Suprapubic skin (tissue), 4 donors: ENCODE measurements around the gene VMO1.

Experiments used
- CTCF ChIP-seq, 2 donors: fragments of 200-600 bp in 1 of 2; fragments of 450-650 bp in 1 of 2; sonication (generic) in 1 of 2; IDR thresholded peaks; one replicate each; pipeline ENCODE4 v1.5.1; 2016 to 2019; ENCODE audit warnings: antibody characterized with exemption in 2 of 2, mild to moderate bottlenecking in 1 of 2, moderate library complexity in 1 of 2
- EP300 ChIP-seq: sonication (generic); formaldehyde crosslinking; IDR thresholded peaks from one replicate; pipeline ENCODE4 v1.6.1; 2017; ENCODE audit warnings: antibody characterized with exemption
- POLR2A ChIP-seq, 2 donors: fragments of 450-650 bp; IDR thresholded peaks; one replicate each; pipeline ENCODE4 v1.6.1; 2017; ENCODE audit warnings: antibody characterized with exemption in 2 of 2, mild to moderate bottlenecking in 2 of 2, moderate library complexity in 2 of 2
- POLR2AphosphoS5 ChIP-seq, 3 donors: sonication (generic); formaldehyde crosslinking; IDR thresholded peaks; one replicate each; pipeline ENCODE4 v1.6.1; 2017; ENCODE audit warnings: antibody characterized with exemption in 3 of 3

DNA sequence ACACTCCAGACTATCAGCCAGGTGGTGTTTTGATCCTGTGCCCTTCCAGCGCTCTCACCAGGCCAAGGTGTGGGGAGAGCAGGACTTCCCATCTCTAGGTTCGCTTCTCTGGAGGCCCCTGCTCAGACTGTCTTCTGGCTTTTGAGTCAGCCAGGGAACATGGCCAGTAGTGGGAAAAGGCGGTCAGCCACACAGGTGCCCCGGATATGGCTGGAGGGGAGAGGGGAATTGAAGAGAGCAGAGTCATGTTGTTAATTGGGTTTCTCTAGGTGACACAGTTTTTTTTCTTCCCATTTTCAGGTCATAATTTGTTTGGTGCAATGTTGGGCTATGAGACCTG is 48.5 kb upstream of the VMO1 start:
- TF ChIP-seq POLR2A (IDR thresholded peaks at IDR 0.05) (no peak), EP300 (no peak), CTCF (IDR thresholded peaks at IDR 0.05) (no peak), POLR2AphosphoS5 (IDR thresholded peaks at IDR 0.05) (no peak)
